OCI-LY3 (cell line): Measurements from ENCODE around the gene NOPCHAP1.

Source experiments
- CTCF ChIP-seq: fragments of 200-600, 300-600 bp; sonication (generic); IDR thresholded peaks from 2 replicates; pipeline ENCODE4 v1.5.1; 2014; ENCODE audit warnings: antibody characterized with exemption, low read length, low read depth
- EZH2phosphoT487 ChIP-seq: fragments of 200-600 bp; shearing (Covaris generic); IDR thresholded peaks from 2 replicates; pipeline ENCODE4 v1.6.1; 2018; ENCODE audit warnings: antibody characterized with exemption, mixed run types, low read depth

- no peak for TF ChIP-seq CTCF
- no peak for TF ChIP-seq EZH2phosphoT487
Measured at GRCh38 chr12:104955703-104956102, 30.4 kb upstream of the NOPCHAP1 start.
